Progenitor cell of endocrine pancreas (in vitro differentiated cells): ENCODE data around the gene SYP. TPM values are rescaled to one million over a fixed set of nuclear protein-coding genes. Genes with fewer than 3 reads are reported as not detected.

Experiments
- DNase-seq: peaks from one replicate; pipeline ENCODE4 v3.0.0; 2021; ENCODE audit warnings: low spot score; ENCODE audit not compliant: unreplicated experiment
- H3K27ac Mint-ChIP-seq: 2 replicates; pipeline ENCODE4 v1.8.0; 2021; ENCODE audit warnings: mild to moderate bottlenecking, moderate library complexity, mixed read lengths
- H3K27me3 Mint-ChIP-seq: 2 replicates; pipeline ENCODE4 v1.8.0; 2021; ENCODE audit warnings: mixed read lengths
- H3K36me3 Mint-ChIP-seq: 2 replicates; pipeline ENCODE4 v1.8.0; 2022; ENCODE audit warnings: mixed read lengths; ENCODE audit not compliant: insufficient read depth
- H3K4me1 Mint-ChIP-seq: 2 replicates; pipeline ENCODE4 v1.8.0; 2021; ENCODE audit warnings: low read depth, mixed read lengths
- H3K4me3 Mint-ChIP-seq: 2 replicates; pipeline ENCODE4 v1.8.0; 2021; ENCODE audit warnings: low read depth, mild to moderate bottlenecking, moderate library complexity, mixed read lengths
- H3K9me3 Mint-ChIP-seq: 2 replicates; pipeline ENCODE4 v1.8.0; 2021; ENCODE audit warnings: low read depth, mixed read lengths
- CTCF ChIP-seq: fragments of 200-600 bp; sonication (generic); IDR thresholded peaks from one replicate; pipeline ENCODE4 v1.5.0; 2021; ENCODE audit warnings: antibody characterized with exemption, mild to moderate bottlenecking; ENCODE audit not compliant: unreplicated experiment
- total RNA-seq: library from RNA; stranded (reverse); gene quantifications from 2 replicates; pipeline ENCODE4 v1.2.1, GENCODE V29; 2021

SYP gene
- total RNA-seq, 1 donor from 2014 or later, result 11.4 TPM

GRCh38 chrX:49206543-49206942 lies 6.5 kb upstream of the SYP start:
- H3K36me3 Mint-ChIP-seq, result no peaks in the 10 kb centered on the region
- H3K4me3 Mint-ChIP-seq, result no peak overlapping the region
- peaks cover 6% of the 10 kb centered on the region for H3K9me3 Mint-ChIP-seq
- no peak for TF ChIP-seq CTCF
- peaks cover 9% of the 10 kb centered on the region for H3K27me3 Mint-ChIP-seq
- H3K27ac Mint-ChIP-seq, result no peak overlapping the region
- no peaks in the 10 kb centered on the region for H3K4me1 Mint-ChIP-seq
- DNase-seq, result no peak

- Mint-ChIP-seq H3K36me3 (no peaks in the 10 kb centered on the region), H3K9me3 (peaks cover 7% of the 10 kb centered on the region), H3K4me3 (no peak overlapping the region), H3K27me3 (peaks cover 3% of the 10 kb centered on the region), H3K4me1 (no peaks in the 10 kb centered on the region), H3K27ac (no peak overlapping the region)
- no peak for TF ChIP-seq CTCF
- DNase-seq, result no peak
Observed at GRCh38 chrX:49205443-49205842, 5.5 kb upstream of the SYP start.

GRCh38 chrX:49204709-49205108 lies 4.7 kb upstream of the SYP start:
- Mint-ChIP-seq H3K27ac (no peak overlapping the region), H3K27me3 (peaks cover 3% of the 10 kb centered on the region), H3K4me1 (no peaks in the 10 kb centered on the region), H3K4me3 (no peak overlapping the region), H3K36me3 (no peaks in the 10 kb centered on the region), H3K9me3 (peaks cover 7% of the 10 kb centered on the region)
- DNase-seq, result no peak
- TF ChIP-seq CTCF, result no peak

GRCh38 chrX:49204017-49204416 lies 4.0 kb upstream of the SYP start:
- no peak for TF ChIP-seq CTCF
- Mint-ChIP-seq H3K4me1 (no peaks in the 10 kb centered on the region), H3K27ac (no peak overlapping the region), H3K36me3 (no peaks in the 10 kb centered on the region), H3K4me3 (no peak overlapping the region), H3K9me3 (peaks cover 7% of the 10 kb centered on the region), H3K27me3 (peaks cover 3% of the 10 kb centered on the region)
- no peak for DNase-seq

- Mint-ChIP-seq H3K27me3 (peaks cover 7% of the 10 kb centered on the region), H3K36me3 (no peaks in the 10 kb centered on the region), H3K27ac (no peak overlapping the region), H3K9me3 (peaks cover 7% of the 10 kb centered on the region), H3K4me3 (no peak overlapping the region), H3K4me1 (no peaks in the 10 kb centered on the region)
- DNase-seq, result no peak
- no peak for TF ChIP-seq CTCF
Observed at GRCh38 chrX:49203536-49203935, 3.5 kb upstream of the SYP start.

GRCh38 chrX:49202022-49202421 lies 2.0 kb upstream of the SYP start:
- no peak for TF ChIP-seq CTCF
- Mint-ChIP-seq H3K4me3 (no peak overlapping the region), H3K9me3 (peaks cover 14% of the 10 kb centered on the region), H3K4me1 (no peaks in the 10 kb centered on the region), H3K36me3 (no peaks in the 10 kb centered on the region), H3K27me3 (peaks cover 20% of the 10 kb centered on the region), H3K27ac (no peak overlapping the region)
- no peak for DNase-seq
